NCI-H1092 (cell line): Measurements from ENCODE around the gene FAM53B.
A peak's percentile ranks its signal among the peaks of the same experiment; 100 is the strongest.

Experiments
- DNase-seq: peaks from one replicate; lab custom pipeline; 2025; lab: John Stamatoyannopoulos, UW

The FAM53B gene

DNA sequence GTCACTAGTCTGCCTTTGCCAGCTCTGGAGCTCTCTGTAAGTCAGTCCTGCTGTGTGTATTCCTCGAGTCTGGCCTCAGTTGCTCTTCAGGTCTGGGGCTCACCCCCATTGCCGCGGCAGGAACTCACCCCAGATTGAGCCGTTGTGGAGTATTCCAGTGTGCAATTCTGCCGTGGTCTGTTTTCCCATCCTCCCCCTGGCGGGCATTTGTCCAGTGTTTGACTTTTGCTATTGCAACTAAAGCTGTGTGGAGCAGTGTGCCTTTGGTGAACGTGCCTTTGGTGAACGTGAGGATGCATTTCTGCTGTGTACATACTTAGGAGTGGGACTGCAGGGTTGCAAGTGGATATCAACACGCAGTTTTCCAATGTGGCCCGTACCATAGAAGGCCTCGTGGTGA is 134.5 kb downstream of the FAM53B start:
- no peak for DNase-seq

DNA sequence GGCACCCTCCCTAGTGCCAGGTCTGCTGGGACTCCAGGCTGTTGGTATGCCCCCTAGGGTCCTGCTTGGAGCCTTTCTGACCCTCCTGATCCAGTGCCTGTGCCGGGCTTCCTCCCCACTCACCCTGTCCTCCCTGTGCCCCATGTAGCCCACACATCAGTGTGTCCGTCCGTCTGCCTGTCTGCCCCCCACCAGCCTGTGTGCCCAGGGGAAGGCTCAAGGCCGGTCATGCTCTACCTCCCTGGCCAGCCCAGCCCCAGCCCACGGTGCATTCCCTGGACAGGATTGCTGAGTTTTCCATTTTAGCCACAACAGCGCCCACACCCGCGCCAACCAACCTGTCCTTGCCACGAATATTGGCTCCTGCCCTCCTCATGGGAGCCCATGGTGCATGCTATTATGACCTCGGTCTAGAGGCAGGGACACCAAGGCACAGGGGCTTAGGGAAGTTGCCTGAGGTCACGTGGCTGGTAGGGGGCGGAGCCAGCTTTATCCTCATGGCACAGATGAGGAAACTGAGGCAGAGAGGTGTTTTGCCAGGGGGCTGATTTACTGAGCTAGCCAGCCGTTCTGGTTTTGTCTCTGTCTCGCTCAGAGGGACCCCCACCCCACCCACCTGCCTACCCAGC is 136.0 kb downstream of the FAM53B start:
- DNase-seq = no peak

DNA sequence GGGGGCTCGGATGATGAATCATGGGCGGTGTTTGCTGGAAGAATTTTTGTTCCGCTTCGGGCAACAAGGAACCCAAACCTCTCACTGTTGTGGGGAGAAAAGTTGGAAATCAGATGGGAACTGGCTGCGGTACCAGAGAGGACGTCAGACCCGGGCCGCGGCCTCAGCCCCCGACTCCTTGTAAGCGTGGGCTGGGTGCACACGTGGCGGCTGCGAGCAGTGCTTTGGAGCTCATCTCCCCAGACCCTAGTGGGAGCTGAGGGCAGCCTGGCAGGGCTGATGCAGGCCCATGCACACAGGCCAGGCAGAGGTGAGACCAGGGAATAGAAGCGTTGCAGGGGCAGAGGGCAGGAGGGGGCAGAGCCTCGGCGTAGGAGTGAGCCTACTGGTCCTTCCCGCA is 136.5 kb downstream of the FAM53B start:
- no peak for DNase-seq

DNA sequence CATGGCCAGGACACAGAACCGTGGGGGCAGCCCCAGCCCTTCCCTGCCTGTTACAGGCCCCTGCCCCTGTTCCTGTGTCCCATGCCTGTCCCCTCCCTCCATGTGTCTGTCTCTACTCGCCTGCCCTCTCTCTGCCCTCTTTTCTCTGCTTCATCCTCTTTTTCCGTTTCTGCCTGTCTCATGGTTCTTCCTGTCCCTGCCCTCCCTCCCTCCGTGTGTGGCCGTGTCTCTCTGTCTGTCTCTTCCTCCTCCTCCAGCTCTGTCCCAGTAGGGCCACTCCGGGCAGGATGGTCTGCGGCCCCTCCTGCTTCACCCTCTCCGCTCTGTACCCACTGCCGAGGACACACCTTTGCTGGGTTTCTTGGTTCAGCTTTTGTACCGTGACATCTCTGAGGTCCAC is 137.4 kb downstream of the FAM53B start:
- no peak for DNase-seq

DNA sequence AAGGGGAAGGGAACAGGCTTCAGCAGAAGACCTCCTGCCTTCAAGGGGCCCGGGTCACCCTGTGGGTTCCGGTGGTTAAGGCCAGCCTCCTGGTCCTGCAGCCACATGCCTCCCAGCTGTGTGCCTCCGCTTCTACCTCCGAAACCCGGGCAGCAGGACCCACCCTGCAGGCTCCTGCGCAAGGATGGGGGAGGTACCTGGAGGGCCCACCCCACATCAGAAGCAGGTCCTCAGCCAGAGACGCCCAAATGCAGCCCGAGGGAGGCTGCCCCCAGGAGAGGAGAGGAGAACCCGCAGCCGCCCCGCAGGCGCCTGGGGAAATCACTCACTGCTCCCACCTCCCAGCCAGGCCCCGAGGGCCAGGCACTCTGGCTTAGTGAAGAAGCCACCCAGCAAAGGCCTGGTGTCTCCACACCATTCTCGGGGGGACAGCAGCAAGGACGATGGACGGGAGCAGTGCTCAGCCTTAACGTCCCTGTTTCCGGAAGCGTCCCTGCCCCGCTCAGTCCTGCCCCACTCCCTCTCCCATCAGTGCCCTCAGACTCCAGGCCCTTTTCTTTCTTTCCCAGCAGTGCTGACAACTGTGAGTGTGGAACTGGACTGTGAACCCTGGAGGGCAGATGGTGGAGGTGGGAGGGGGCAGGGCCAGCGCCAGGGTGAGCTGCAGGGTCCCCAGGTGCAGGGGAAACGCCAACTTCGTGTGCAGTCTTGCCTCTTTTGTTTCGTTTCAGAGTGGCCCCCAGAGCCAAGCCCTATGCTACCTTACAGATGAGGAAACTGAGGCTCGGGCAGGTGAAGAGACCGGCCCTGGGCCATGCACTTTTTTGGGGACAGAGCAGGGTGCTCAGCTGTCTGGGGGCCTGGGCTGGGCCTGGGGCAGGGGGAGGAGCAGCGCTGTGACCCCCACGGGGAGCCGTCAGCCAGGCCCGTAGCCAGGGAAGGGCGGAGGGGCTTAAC is 138.0 kb downstream of the FAM53B start:
- no peak for DNase-seq

DNA sequence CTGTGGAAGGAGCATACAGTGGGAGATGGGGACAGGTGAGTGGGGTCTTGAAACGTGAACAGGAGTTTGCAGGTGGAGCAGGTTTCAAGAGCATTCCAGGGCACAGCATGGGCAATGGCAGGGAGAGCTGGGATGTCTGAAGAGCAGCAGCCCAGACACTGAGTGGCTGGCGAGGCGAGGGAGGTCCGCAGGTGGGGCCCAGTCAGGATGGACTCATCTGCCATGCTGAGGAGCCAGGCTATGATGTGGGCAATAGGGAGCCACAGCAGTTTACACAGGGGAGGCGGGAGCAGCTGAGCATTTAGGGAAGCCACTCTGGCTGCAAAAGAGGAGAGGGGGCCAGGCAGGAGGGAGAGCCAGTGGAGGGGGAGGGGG is 138.7 kb downstream of the FAM53B start:
- DNase-seq = no peak

DNA sequence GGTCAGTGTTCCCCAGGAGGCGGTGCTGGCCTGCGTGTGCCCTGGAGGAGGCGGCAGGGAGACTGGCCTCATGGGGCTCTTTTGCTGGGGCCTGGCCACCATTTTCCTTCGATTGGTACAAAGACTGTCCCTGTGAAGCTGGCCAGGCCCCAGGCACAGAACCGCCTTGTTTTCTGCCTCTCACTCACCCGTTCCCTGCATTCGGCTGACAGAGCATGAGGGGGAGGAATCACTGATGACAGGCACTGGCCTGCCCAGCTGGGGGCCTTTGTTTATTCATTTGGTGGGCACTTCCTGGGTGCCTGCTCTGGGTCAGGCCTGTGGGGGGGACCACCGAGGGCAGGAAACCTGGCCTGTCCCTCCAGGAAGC is 139.2 kb downstream of the FAM53B start:
- DNase-seq = no peak

DNA sequence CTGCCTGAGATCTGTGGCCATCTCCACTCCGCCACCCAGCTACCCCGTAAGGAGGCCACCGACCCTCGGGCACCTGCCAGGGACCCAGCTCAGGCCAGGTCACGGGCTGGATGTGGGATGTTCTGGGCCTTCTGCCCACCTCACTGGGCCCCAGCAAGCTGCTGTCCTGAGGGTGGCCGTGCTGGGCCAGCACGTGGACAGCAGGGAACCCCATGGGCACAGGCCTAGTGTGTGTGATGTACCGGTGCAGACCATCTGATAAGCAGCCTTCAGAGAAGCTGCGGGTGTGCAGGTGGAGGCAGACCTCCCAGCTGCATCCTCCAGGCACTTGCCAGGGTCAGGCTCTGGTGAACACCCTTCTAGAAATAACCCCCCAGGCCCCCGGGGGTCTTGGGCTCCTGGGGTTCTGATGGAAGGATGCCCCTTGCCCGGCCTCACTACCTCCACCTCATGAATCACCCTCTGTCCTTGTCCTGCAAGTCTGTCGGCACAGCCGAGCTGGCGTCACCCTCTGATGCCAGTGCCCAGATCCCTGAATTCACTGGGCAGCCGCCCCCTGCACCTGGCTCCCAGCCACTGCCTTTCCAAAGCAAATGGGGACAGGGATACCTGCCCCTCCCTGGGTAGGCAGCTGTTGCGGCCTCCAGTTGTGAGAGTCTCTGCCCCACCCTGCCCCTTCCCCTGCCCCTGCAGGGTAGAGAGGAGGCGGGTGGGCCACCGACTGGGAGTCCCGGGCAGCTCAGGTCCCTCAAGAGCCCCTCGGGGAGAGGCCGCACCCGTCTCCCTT is 139.8 kb downstream of the FAM53B start:
- peak; percentile 23 for DNase-seq

DNA sequence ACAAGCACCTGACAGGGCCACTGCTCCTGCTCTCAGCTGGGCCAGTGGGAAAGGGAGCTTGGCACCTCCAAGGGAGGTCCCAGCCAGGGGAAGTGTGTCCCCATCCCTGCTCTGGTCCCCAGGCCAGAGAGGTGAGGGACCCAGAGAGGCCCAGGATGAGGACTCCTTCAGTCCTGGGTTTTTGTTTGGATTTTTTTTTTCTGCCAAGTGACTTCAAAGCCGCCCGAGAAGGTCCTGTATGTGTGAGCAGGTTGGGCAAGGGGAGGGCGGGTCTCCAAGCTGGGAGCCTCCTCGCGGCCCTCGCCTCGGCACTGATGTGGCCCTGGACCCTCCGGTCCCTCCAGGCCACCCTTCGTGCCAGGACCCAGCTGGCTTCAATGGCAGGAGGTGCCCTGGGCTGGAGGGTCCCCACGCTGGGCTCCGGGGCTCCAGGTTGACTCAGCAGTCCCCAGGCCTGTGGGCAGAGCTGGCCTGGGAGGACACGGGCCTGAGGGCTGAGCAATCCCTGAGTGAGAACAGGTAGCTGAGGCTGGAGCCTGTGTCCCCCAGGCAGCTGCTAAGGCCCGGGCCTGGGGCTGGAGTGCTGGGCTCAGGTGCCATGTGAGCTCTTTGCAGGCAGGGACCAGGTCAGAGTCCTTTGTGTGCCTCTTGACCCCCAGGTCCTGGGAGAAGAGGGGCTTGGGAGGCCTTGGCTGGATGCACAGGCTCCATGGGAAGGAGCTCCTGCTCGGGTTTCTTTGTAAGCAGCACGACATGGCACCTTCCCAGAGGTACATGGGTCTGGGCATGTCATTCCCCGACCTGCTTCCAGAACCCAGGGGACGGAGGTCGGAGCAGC is 140.6 kb downstream of the FAM53B start:
- no peak for DNase-seq

DNA sequence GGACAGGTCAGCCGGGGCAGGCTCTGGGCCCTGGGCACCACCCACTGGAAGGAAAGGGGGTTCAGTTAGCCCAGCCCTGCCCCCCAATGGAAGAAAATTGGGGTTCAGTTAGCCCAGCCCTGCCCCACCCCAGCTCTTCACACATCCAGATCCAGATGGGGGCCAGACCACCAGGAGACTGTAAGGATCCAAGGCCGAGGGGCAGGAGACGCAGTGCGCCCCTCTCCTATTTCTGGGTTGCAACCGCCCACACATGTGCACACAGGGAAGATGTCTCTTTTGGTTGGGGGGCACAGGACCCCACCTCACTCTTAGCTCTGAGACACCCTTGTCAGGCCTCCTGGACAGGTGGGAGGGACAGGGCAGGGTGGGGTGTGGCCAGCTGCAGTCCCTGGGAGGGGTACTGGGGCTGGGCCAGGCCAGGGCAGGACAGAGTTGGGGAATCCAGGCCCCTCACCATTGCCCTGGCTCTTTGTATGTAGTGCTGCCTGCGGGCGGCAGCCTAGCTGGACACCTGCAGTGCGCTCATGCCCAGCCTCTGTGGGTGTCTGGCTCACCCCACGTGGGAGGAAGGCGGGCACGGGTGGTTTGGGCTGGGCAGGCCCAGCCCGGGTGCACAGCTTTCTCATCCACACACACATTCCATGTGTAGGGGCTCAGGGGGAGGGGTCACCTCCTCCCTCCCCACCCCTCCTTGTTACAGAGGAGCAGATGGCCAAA is 141.4 kb downstream of the FAM53B start:
- DNase-seq = no peak

DNA sequence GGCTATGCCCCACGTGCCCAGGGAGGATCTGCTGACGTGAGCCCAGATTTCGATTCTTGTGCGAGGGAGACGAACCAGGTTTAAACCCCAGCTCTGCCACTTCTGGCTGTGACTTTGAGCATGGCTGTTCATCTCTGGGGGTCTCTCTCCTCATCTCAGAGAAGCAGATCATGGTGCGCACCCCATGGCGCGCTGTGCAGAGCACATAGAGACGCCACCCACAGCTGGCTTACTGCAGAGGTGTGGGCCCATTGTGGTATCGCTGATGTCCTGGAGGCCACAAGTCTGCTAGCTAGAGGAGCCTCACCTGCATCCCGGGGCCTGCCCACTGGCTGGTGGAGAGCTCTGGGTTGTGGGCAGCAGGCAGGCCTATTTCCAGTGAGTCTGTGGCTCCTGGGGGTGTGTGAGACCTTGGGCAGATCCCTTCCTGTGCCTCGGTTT is 142.0 kb downstream of the FAM53B start:
- DNase-seq = no peak

DNA sequence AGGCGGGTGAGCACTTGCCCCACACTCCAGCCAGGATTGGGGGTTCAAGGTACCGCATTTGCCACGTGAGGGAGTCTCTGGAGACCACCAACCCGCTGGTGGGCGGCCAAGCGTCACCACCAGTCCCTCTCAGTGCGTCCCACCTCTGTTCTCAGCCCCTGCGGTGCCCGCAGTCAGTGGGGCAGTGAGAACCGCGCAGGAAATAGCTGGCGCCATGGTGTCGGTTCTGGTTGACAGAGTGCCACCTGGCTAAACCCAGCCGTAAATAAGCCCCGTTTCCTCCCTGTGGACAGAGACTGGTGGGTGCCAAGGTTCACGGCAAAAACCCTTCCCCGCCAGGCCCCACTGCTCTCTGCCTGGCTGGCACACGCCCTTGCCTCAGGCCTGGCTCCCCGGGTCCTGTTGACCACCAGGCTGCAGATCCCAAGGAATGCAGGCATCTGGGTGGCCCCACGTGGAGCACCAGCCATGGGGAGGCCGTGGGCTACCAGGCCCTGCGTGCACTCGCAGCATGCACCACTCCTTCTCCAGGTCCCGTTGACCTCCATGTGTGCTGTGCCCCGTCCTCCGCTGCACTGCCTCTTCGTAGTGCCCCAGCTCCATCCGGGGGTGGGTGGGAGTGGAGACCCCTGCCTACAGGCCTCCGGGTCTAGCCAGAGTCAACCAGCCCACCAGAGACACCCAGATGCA is 142.6 kb downstream of the FAM53B start:
- peak; percentile 44 for DNase-seq

DNA sequence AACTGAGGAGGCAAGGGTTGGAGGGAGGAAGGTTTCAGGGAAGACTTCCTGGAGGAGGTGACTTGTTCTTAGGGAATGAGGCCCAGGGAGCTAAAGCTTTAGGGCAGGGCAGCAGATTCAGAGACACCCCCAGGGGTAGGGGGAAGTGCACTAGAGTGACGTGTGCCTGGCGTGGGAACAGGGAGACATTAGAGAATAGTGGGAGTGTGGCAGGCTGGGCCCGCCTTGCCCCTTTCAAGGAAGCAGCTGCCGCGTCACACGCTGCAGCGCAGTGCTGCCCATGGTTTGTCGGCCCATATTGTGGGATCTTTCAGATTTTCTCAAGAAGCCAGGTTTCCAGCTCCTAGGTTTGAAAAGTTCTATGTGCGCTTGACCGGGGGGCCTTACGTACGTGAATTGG is 143.2 kb downstream of the FAM53B start:
- no peak for DNase-seq

DNA sequence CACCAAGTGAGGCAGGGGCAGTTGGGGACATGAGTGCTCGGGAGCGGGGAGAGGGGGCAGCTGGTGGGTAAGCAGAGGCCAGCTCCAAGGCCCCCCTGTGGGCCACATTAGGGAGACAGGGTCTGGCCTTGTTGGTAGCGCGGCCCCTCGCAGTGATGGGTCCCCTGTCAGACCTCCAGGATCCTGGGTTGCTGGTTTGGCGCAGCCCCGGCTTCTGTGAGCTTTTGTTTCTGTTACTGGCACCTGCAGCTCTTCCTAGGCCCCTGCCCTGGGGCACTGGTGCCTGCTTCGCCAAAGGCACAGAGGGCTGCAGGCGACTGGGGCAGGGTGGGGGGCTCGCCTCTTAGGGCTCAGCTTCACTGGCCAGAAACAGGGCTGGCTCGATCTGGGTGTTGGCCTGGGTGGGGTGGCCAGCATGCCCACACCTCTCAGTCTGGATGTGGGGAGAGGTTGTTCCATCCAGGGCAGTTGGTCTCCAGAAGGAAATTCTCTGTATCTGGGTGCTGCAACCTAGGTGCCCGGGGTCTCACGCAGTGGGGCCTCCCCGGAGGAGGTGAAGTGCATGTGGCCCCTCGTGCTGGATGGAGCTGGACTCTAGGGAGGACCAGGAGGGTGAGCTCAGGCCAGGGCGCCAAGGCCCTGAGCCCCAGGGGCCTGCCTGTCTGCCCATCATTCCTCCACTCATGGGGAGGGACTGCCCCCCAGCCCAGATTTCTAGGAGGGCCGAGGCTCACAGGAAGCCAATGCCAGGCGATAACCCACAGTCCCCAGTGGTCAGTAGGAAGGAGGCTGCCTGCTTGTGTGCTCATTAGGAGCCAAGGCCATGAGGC is 143.9 kb downstream of the FAM53B start:
- no peak for DNase-seq

DNA sequence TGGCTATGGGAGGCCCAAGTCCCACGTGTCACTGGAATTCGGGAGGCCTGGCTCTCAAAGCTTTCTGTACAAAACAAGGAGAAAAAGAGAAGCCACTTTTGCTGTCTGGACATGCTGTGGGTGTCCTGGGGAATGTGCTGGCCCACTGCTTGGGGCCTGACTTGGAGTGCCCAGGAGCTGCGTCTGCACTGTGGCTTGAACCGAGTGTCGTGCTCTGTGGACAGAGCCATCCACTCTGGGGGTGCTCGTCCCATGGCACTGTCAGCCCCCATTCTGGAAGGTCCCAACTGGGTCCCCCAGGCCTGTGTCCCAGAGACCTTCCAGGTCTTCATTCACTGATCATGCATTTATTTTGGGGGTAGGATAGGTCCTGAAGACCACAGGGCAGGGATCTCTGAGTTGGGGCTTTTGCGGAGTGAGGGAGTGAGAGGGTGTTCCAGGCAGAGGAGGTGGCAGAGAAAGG is 144.6 kb downstream of the FAM53B start:
- no peak for DNase-seq

DNA sequence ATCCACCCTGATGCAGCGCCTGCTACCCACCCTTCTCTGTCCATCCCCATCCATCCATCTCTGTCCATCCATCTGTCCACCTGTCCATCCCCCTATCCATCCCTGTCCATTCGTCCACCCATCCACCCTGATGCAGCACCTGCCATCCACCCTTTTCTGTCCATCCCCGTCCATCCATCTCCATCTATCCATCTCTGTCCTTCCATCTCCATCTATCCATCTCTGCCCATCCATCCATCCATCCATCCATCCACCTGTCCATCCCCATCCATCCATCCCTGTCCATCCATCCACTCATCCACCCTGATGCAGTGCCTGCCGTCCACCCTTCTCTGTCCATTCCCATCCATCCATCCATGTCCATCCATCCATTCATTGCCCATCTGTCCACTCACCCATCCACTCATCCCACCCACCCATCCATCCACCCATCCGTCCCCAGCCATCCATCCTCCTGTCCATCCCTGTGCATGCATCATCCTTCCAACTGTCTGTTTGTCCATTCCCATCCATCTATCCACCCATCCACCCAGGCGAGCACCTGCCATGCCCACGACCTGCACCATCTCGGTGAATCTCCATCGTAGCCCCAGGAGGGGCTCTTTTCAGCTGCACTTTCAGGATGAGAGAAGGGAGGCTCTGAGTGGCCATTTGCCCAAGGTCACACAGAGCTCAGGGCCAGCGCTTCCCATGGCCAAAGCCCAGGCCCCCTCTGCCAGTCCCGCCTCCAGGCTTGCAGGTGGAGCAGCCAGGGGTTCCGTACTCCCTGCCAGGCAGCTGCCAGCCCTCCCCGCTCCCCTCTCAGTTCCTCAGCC is 145.2 kb downstream of the FAM53B start:
- DNase-seq = no peak

DNA sequence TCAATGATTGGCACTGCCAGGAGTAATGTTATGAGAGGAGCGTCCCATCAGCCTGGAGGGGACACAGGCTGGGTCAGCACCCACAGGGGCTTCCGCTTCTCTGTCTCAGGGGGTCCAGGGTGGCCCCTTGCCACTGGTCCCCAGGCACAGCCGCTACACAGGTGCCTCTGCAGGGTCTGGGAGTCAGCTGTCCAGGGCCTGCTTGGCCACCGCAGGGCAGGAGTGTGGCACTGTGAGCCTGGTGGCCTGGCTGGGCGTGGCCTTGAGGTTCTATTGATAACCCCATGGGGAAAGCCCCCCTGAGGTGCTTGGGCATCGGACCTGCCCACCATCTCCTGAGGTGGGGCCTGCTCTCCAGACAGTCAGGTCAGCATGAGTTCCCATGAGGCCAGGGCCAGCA is 146.0 kb downstream of the FAM53B start:
- DNase-seq = no peak

DNA sequence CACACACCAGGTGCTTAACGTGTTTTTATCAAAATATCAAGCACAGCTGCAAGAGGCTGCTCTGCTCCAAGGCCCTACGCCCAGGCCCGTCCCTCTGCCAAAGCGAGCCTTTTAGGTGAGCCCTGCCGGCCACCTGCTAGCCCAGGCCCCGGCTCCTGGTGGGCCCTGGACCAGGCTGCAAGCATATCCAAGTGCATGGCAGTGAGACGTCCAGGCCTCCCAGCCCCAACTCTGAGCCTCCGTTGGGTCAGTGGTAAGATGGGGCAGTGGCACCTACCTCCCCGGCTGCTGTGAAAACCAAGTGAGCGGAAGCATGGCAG is 146.4 kb downstream of the FAM53B start:
- no peak for DNase-seq
